Panc1 (cell line): ENCODE measurements around the gene RRH. TPM values are rescaled to one million over a fixed set of nuclear protein-coding genes. Genes with fewer than 3 reads are reported as not detected.

Experiments used
- ATAC-seq: fragments of 200-7000 bp; cut with Tn5 transposase; 2 replicates; pipeline ENCODE4 v1.9.1; 2020; ENCODE audit warnings: mild to moderate bottlenecking, moderate library complexity
- BruUV-seq: library from RNA; stranded (reverse); fragments of 400-500 nt; replicated peaks from 2 replicates; lab custom pipeline; 2021; lab: Mats Ljungman, UMichigan
- CTCF ChIA-PET: fragments of 300-600 bp; sonication (Branson Sonifier 250); formaldehyde crosslinking; loops from one replicate; lab custom pipeline; 2022; ENCODE audit warnings: antibody characterized with exemption; lab: Charles Lee
- POLR2A ChIA-PET: fragments of 300-600 bp; sonication (Branson Sonifier 250); formaldehyde crosslinking; loops from one replicate; lab custom pipeline; 2022; ENCODE audit warnings: antibody characterized with exemption; lab: Charles Lee
- DNase-seq: peaks from one replicate; pipeline ENCODE4 v3.0.0-alpha.2; 2010; ENCODE audit warnings: low read depth, low spot score
- H3K27ac ChIP-seq: 2 replicates; pipeline ENCODE4 v1.5.1; 2011; ENCODE audit warnings: mild to moderate bottlenecking, low read length, inconsistent platforms
- H3K27me3 ChIP-seq: fragments of 200-500 bp; sonication (Bioruptor generic); 2 replicates; pipeline ENCODE4 v1.6.0; 2014; ENCODE audit warnings: low read length, inconsistent platforms; ENCODE audit not compliant: control insufficient read depth, insufficient read depth
- H3K36me3 ChIP-seq: fragments of 200-500 bp; sonication (Bioruptor generic); 2 replicates; pipeline ENCODE4 v1.5.1; 2014; ENCODE audit warnings: inconsistent platforms, mild to moderate bottlenecking, low read length, moderate library complexity; ENCODE audit not compliant: control insufficient read depth, insufficient read depth
- H3K4me1 ChIP-seq: 2 replicates; pipeline ENCODE4 v1.5.1; 2011; ENCODE audit warnings: inconsistent platforms, mild to moderate bottlenecking, low read length, moderate library complexity; ENCODE audit not compliant: control insufficient read depth, insufficient read depth
- H3K4me3 ChIP-seq, 2 experiments: 2 replicates each; pipeline ENCODE4 v1.5.1; 2011 to 2012; ENCODE audit warnings: low read depth in 2 of 2, low read length in 2 of 2, mild to moderate bottlenecking in 2 of 2, inconsistent platforms in 1 of 2, moderate library complexity in 1 of 2
- H3K9me3 ChIP-seq: fragments of 200-500 bp; sonication (Bioruptor generic); 2 replicates; pipeline ENCODE4 v1.5.1; 2014; ENCODE audit warnings: low read depth, mild to moderate bottlenecking, inconsistent platforms, low read length, moderate library complexity; ENCODE audit not compliant: control insufficient read depth, insufficient read depth
- CTCF ChIP-seq: fragments of 450-650 bp; IDR thresholded peaks from 2 replicates; pipeline ENCODE4 v1.5.1; 2017; ENCODE audit warnings: mild to moderate bottlenecking
- POLR2AphosphoS5 ChIP-seq: IDR thresholded peaks from 2 replicates; pipeline ENCODE4 v1.6.1; 2012; ENCODE audit warnings: mild to moderate bottlenecking, low read depth, low read length, moderate library complexity
- REST ChIP-seq, 2 experiments: IDR thresholded peaks; 2 replicates each; pipeline ENCODE4 v1.6.1; 2011 to 2012; ENCODE audit warnings: low read depth in 2 of 2, control low read depth in 1 of 2, low read length in 1 of 2, mild to moderate bottlenecking in 1 of 2, moderate library complexity in 1 of 2; ENCODE audit not compliant: insufficient read depth in 1 of 2
- SIN3A ChIP-seq: IDR thresholded peaks from 2 replicates; pipeline ENCODE4 v1.6.1; 2012; ENCODE audit warnings: low read depth, mild to moderate bottlenecking, low read length, moderate library complexity, borderline replicate concordance; ENCODE audit not compliant: insufficient read depth
- TCF7L2 ChIP-seq: IDR thresholded peaks from 2 replicates; pipeline ENCODE4 v1.6.1; 2011; ENCODE audit warnings: mild to moderate bottlenecking, low read depth, low read length, inconsistent platforms
- in situ Hi-C: cut with HindIII; loops from 2 replicates; pipeline ENCODE4 v1.10.0; 2016; ENCODE audit warnings: low sequenced_read_pairs, low pct_unique_long_range_greater_than_20kb
- intact Hi-C: fragments of 100-400 bp; cut with micrococcal nuclease; formaldehyde crosslinking; loops from one replicate; pipeline ENCODE4 v1.10.0; 2022; ENCODE audit not compliant: unreplicated experiment
- total RNA-seq: library from RNA; stranded (reverse); gene quantifications from one replicate; pipeline ENCODE4 v1.2.1, GENCODE V29; 2021; ENCODE audit not compliant: unreplicated experiment

Gene RRH
- total RNA-seq, 1 experiment from 2014 or later = 0.15 TPM

GRCh38 chr4:109836985-109837384, 9.2 kb downstream of the RRH start:
- no peak overlapping the region for H3K4me3 ChIP-seq
- no TSS peak for BruUV-seq
- DNase-seq = no peak
- H3K4me1 ChIP-seq = no peaks in the 10 kb centered on the region
- no peaks in the 10 kb centered on the region for H3K36me3 ChIP-seq
- in situ Hi-C loops (no loop called here), intact Hi-C loops (no loop called here)
- H3K9me3 ChIP-seq = no peaks in the 10 kb centered on the region
- CTCF ChIA-PET = no interaction called here
- H3K27ac ChIP-seq = no peak overlapping the region
- no peaks in the 10 kb centered on the region for H3K27me3 ChIP-seq
- POLR2A ChIA-PET = no interaction called here
- TF ChIP-seq SIN3A (no peak), CTCF (no peak), POLR2AphosphoS5 (no peak), TCF7L2 (no peak)
- no peak for ATAC-seq

GRCh38 chr4:109846395-109847098, 18.8 kb downstream of the RRH start:
- in situ Hi-C loops = no loop called here
- TF ChIP-seq TCF7L2 = no peak
- TF ChIP-seq CTCF = no peak
- no peak for TF ChIP-seq REST (IDR thresholded peaks at IDR 0.05; ENCODE audit: insufficient read depth in 1 of 2, low read depth in 2 of 2, low read length in 1 of 2)
- DNase-seq (no peak), ATAC-seq (no peak)
- intact Hi-C loops = no loop called here
- peaks cover 2% of the 10 kb centered on the region; the same call in 1 of the 2 replicates for H3K27me3 ChIP-seq
- H3K27ac ChIP-seq = no peak overlapping the region
- no peaks in the 10 kb centered on the region for H3K36me3 ChIP-seq
- H3K4me3 ChIP-seq = no peak overlapping the region
- no TSS peak for BruUV-seq
- CTCF ChIA-PET = no interaction called here
- H3K9me3 ChIP-seq = no peaks in the 10 kb centered on the region
- POLR2A ChIA-PET = no interaction called here
- H3K4me1 ChIP-seq = no peaks in the 10 kb centered on the region
